PFSK-1 (cell line): ENCODE results near the gene UNC5C.

Source experiments
- FOXP2 ChIP-seq: optimal IDR thresholded peaks from 2 replicates; pipeline ENCODE3; 2011; ENCODE audit warnings: borderline replicate concordance, control low read depth, inconsistent platforms; ENCODE audit not compliant: insufficient read depth; ENCODE audit errors: extremely low read length, extremely low read depth
- POLR2AphosphoS5 ChIP-seq: IDR thresholded peaks from 2 replicates; pipeline ENCODE4 v1.6.1; 2012; ENCODE audit warnings: low read depth, mild to moderate bottlenecking, control low read depth, low read length, moderate library complexity
- REST ChIP-seq, 2 experiments: IDR thresholded peaks; 2 replicates each; pipeline versions ENCODE4 v1.6.1 to v1.8.0; 2011 to 2012; ENCODE audit warnings: low read depth in 2 of 2, low read length in 2 of 2, control low read depth in 1 of 2, inconsistent platforms in 1 of 2, mild to moderate bottlenecking in 1 of 2, moderate library complexity in 1 of 2; ENCODE audit not compliant: insufficient read depth in 1 of 2
- SIN3A ChIP-seq: IDR thresholded peaks from 2 replicates; pipeline ENCODE4 v1.6.1; 2012; ENCODE audit warnings: mild to moderate bottlenecking, low read length, moderate library complexity, borderline replicate concordance; ENCODE audit not compliant: insufficient read depth
- TAF1 ChIP-seq: IDR thresholded peaks from 2 replicates; pipeline ENCODE4 v1.6.1; 2012; ENCODE audit warnings: low read length, control low read depth, borderline replicate concordance; ENCODE audit not compliant: insufficient read depth

Gene UNC5C

DNA sequence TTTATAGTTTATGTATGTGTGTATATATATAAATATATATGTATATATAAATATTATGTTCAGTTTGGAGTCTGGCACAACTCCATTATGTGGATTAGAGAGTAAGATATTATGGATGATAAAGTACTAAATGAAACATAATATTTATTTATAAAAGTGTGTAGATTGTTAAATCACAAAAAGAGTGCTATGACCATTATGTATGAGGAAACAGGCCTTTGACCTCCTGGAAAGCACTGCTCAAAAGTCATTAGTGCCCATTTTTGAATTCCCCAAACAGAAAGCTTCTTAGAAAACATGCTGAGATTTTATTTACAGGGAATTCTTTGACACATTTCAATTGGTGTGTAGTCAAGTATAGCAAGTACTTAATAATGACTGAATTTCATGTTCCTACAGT lies 391.2 kb downstream of the UNC5C start:
- TF ChIP-seq POLR2AphosphoS5 = no peak
- no peak for TF ChIP-seq SIN3A
- no peak for TF ChIP-seq TAF1
- TF ChIP-seq REST (IDR thresholded peaks at IDR 0.05; ENCODE audit: insufficient read depth in 1 of 2, low read depth in 2 of 2, low read length in 2 of 2) = no peak
- TF ChIP-seq FOXP2 = no peak

DNA sequence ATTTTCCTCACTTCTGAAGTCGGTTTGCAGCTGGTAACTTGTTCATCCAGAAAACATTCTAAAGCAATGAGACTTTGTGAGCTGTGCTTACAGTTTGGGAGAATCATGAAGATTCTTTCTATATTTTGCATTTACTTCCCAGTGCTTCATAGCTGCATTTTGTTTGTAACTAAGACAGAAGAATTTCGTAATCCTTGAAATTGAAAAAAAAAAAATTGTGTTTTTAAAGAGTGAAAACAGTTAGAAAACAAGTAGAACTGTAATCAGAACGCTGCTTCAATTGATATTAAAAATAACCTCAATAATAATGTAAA lies 392.4 kb downstream of the UNC5C start:
- TF ChIP-seq TAF1 (no peak), FOXP2 (no peak), REST (IDR thresholded peaks at IDR 0.05; ENCODE audit: insufficient read depth in 1 of 2, low read depth in 2 of 2, low read length in 2 of 2) (no peak), POLR2AphosphoS5 (no peak), SIN3A (no peak)

DNA sequence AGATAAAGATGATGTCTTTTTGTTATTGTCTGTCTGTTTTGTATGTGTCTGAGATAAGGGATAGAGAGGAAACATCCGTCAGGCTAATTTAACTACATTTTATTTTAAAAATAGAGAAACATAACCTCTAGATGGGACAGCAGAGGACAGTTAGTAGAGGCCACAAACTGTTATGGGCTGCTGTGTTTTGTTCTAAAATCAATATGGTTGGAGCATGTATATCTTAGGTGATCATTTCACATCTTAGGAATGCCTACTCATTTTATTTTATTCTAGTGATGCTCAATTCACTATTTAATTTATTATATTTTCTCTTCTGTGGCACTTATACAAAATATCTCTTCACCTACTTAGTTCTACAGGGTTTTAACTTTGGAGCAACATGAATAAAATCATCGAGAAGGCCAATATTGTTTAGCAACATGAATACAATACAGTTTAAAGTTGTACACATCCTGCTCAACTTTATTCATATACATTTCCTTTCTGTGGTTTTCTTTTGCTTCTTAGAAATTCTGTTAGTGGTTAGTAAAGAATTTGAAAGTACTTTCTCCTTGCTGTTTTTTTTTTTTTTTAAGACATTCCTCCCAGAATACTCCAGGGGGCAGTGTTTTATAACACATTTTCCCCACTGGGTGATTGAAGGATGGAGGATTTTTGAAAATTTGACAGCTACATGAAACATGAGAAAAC lies 392.9 kb downstream of the UNC5C start:
- TF ChIP-seq REST (IDR thresholded peaks at IDR 0.05; ENCODE audit: insufficient read depth in 1 of 2, low read depth in 2 of 2, low read length in 2 of 2) = no peak
- no peak for TF ChIP-seq POLR2AphosphoS5
- TF ChIP-seq FOXP2 = no peak
- TF ChIP-seq TAF1 = no peak
- TF ChIP-seq SIN3A = no peak

DNA sequence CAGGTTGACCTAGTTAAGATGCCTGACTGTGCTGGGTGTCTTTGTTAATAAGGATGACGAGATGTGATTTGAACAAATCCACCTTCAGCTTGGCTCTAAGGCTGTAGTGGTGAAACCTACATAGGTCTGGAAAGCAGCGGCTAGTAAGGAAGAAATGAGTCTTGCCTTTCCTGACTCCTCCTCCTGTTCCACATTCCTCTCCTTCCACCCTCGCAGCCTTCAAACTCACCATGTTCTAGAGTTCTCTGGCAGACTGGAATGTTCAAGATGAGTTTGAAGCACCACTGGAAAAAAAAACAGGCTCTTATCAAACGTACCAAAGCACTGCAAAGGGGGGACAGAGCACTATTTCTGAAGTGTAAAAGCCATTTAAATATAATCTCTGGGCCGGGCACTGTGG lies 395.6 kb downstream of the UNC5C start:
- no peak for TF ChIP-seq REST (IDR thresholded peaks at IDR 0.05; ENCODE audit: insufficient read depth in 1 of 2, low read depth in 2 of 2, low read length in 2 of 2)
- TF ChIP-seq POLR2AphosphoS5 = no peak
- TF ChIP-seq TAF1 = no peak
- TF ChIP-seq FOXP2 = no peak

DNA sequence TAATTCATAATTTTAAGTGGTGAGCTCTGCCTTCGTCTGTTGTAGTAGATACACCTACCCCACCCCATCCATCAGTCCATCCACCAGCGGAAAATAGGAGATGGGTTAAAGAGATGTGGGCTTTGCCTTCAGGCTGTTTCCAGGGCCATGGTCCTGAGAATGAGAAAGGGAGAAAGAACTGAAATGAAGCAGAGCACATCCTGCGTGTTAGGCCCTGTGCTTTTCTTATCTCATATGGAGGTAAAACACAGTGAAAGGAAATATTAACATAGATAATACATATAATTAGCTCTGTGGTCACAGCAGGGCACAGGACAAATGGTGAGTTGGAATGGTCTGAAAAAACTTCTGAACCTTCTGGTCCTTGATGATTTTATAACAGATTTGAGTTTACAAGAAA lies 397.5 kb downstream of the UNC5C start:
- no peak for TF ChIP-seq FOXP2
- no peak for TF ChIP-seq TAF1
- no peak for TF ChIP-seq SIN3A
- no peak for TF ChIP-seq POLR2AphosphoS5
- no peak for TF ChIP-seq REST (IDR thresholded peaks at IDR 0.05; ENCODE audit: insufficient read depth in 1 of 2, low read depth in 2 of 2, low read length in 2 of 2)
